HG03565 (cell line): ENCODE results near the gene LAYN.

Experiments
- ATAC-seq: cut with Tn5 transposase; IDR thresholded peaks from one replicate; pipeline ENCODE4 v1.9.1; 2021; ENCODE audit warnings: mild to moderate bottlenecking, moderate library complexity; ENCODE audit not compliant: unreplicated experiment

The LAYN gene, protein sequence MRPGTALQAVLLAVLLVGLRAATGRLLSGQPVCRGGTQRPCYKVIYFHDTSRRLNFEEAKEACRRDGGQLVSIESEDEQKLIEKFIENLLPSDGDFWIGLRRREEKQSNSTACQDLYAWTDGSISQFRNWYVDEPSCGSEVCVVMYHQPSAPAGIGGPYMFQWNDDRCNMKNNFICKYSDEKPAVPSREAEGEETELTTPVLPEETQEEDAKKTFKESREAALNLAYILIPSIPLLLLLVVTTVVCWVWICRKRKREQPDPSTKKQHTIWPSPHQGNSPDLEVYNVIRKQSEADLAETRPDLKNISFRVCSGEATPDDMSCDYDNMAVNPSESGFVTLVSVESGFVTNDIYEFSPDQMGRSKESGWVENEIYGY

DNA sequence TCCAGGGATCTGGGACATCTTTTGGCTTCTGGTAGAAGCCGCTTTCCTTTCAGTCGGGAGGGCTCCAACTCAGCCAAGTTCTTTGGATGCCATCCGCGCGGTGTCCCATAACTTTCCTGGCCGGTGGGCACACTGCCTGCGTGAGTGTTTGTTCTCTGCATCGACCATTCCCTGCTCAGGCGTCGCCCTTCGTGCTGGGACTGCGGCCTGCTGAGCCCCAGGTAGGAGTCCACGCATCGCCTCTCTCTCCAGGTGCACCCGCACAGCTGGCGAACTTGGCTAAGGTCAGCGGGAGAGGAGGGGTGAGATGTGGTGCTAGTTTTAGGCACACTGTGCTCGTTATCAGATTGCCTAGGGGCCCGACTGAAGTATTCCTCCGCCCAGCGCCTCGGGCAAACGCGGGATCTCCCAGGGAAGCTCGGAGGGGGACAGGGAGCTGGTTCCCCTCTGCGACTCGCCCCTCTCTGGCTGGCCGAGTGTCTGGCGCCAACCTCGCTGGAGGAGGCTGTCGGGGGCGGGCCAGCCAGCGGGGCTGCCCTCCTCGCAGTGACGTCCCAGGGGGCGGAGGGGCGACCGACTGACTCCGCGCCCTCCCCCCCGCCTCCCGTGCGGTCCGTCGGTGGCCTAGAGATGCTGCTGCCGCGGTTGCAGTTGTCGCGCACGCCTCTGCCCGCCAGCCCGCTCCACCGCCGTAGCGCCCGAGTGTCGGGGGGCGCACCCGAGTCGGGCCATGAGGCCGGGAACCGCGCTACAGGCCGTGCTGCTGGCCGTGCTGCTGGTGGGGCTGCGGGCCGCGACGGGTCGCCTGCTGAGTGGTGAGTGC is at the start of gene LAYN:
TSS of gene LAYN (plus strand) at position 607 of the 823 bp plus-strand sequence. CDS start at position 731, 124 bp downstream.
- ATAC-seq, result no peak

DNA sequence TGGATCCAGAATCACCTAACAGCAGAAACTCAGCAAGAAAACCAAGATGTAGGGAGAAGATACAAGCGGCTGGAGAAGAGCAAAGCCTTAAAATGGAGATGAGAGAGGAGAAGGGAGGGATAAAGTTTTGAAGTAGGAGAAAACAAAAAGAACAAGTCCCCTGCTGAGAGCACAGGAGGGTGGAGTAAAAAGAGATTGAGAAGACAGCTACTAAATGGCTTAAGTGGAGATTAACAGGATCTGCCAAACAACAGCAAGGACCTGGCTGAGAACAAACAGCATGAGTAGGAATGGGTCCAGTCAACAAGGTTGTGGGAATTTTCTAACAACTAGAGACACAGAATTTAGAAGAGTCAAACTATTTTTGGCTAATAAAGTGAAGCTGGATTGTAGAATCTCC is 46.5 kb upstream of the LAYN start:
- no peak for ATAC-seq

DNA sequence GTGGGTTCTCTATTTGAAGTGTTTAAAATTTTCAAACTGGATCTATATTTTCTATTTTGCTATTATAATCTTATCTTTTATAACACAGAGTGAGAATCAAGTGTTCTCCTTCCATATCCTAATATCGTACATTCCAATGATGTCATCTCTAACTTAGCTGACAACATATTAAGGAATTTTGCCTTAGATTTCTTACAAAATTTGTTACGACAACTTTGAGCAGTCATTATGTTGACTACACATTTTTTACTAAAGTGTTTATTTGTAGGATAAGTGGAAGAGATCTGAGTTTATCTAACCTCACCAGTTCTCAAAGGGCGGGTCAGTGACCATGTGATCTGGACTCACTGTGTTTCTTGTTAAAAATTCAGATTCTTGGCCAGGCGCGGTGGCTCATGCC is 41.0 kb upstream of the LAYN start:
- no peak for ATAC-seq

DNA sequence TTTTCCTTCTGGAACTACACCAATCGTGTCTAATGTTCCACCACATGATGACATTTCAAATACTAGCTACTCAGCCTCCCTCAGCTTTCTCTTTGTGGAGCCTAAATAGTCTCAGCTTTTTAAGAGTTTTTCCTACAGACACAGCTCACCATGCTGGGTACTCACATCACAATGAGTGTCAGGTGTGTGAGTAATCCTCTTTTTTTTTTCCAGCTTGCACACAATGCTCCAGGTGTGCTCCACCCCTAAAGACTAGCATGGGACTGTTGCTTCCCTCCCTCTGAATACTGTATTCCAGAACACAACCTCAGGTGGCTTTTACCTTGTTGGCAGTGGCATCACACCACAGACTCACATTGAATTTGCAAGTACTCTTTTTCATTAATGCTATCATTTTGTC is 40.0 kb upstream of the LAYN start:
- no peak for ATAC-seq

DNA sequence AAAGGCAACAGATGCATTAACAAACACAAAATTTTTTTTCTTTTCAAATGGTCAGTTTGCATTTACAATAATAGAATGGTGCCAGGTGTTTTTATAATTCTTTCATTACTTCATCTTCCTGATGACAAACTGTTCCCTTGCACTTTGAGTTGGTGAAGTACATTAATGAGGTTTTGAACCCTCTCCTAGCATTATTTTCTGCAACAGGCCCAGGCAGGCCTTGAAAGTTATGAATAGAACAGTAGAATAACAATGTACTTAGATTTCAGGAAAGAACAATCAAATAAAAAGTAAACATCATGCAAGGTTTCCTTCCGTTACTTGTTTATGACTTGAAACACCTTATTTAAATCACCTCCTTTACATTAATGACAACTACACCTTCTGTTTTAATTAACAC is 37.9 kb upstream of the LAYN start:
- no peak for ATAC-seq

DNA sequence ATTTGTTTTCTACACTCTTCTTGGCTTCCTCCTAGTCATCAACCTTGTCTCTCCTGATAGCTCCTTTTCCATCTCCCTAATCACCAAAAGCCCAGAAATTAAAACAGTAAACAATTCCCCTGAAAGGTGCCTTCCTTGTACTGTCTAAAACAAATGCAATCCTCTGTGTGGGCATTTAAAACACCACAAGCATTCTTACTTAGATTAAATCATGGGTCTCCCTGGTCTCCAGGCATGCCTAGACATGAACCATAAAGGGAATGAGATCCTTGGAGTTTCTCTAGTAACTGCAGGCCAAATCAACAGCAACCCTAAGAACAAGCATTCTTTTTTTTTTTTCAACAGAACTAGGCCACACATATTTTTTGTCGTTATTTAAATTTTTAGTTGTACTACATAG is 30.2 kb upstream of the LAYN start:
- ATAC-seq, result no peak

DNA sequence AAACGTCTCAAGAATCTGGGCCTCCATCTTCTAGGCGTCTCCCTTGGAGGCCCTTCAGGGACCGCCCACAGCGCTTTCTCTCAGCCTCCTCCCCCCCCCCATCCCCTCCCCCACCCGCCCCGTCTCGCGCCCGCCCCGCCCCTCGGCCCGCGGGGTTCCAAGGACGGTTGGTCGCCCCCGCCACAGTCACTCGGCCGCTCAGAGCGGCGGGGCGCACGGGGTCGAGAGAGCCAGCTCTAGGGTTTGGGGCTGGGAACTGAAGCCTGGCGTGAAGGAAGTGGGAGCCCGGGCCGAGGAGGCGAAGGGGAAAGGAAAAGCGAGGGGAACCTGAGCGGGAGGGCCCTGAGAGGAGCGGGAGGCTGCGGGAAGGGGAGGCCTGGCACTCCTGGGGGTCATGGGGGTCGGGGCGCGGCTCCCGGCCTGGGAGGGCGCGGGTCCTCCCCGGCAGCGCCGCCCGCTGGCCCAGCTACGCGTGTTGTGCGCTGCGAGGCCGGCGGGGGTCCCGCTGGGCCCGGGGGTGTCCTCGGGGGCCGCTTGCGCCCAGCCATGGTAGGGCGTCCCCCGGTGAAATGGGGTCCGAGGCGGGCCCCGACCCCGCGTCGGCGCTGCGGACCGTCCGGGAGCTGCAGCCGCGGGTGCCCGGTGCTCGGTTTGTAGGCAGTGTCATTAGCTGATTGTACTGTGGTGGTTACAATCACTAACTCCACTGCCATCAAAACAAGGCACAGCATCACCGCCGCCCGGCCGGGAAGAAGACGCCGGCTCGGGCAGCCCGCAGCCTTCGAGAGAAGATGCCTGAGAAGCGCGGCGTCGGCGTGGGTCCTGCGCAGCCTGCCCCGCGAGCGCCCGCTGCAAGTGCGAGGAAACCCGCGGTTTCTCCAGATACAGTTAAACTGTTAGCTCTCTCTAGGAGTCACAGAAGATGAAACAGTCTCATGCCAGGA is 28.0 kb upstream of the LAYN start, which contains the start of gene BTG4:
TSS of gene BTG4 (minus strand) at position 91 of the 944 bp plus-strand sequence. CDS start 13,610 bp downstream, outside the sequence.
- ATAC-seq, result no peak

DNA sequence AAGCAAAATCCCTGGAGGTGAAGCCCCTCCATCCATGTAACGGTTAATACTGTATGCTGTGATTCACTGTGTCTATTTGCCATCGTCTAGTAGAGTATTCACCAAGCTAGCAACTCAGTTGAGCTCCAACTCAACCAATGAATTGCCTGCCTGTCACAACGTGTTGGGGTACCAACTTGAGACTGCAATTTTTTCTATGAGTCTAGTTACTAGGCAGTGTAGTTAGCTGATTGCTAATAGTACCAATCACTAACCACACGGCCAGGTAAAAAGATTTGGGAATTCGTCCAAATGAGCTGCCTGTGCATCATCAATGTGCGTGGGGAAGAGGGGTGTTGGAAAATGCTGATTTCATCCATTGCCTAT is 27.3 kb upstream of the LAYN start:
- no peak for ATAC-seq

DNA sequence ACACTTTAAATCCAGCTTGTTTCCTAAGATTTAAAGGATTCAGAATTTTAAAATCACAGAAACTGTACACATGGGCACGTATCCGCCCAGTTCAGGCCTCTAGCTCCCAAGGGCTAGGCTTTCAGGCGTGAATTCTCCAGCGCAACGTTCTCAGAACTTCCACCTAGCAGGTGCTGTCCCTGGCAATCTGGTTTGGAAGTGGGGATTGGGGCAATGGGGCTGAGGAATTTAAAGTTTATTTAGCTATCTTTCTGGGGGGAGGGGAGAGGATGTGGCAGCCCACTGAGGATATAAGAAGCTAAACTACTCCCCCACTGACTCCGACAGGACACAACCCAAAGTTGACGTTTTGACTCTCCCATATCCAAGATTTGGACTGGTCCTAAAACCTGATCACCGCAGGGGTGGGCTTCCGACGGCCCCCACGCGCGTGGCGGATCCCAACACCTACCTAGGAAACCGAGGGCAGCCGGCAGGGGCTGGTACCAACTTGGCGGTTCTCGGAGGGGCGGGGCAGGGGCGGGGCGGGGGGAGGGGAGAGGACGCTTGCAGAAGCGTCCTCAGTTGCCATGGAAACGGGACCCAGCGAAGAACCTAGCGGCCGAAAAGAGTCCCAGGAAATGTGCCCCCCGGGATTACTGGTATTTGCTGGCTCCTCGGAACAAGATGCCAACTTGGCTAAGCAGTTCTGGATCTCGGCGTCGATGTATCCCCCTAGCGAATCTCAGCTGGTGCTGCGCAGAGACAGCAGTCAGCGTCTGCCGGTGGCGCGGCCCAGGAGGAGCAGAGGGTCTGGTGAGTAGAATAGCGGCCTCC is 26.1 kb upstream of the LAYN start, which contains the start of gene HOATZ:
TSS of gene HOATZ (plus strand) at position 563 of the 816 bp plus-strand sequence. CDS start at position 570, 7 bp downstream.
- no peak for ATAC-seq

DNA sequence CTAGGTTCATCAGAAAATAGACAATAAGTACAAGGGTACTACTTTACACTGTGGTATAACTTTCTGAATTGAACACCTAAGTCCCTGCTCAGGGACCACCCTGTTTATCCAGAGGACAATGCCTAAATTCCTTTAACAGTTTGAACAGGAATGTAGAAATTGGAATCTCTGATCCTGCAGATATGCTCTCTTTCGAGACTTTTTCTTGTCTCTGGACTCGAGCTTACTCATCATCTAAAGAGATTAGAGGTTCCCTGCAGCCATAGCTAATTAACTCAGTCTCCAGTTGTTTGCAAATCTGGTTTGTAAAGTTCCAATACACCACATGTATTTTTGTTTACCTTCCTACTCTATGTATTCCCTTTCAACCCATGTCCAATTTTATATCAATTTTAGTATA is 24.9 kb upstream of the LAYN start:
- ATAC-seq, result no peak

DNA sequence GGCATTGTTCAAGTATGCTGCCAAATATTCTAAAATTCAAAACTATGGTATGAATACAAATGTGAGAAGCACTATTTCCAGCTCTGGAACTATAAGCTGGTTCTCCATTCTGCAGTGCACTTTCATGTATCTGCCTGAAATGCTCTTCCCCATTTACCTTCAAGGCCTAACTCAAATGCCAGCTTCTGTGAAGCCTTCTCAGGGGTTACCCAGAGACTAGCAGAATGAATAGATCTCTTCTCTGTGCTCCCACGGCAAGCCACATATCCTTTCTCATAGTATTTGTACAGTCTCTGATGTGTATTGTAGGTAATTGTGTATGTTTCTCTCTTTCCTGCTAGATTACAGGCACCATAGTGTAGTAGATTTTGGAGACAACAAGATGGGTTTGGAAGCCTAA is 21.9 kb upstream of the LAYN start:
- no peak for ATAC-seq

DNA sequence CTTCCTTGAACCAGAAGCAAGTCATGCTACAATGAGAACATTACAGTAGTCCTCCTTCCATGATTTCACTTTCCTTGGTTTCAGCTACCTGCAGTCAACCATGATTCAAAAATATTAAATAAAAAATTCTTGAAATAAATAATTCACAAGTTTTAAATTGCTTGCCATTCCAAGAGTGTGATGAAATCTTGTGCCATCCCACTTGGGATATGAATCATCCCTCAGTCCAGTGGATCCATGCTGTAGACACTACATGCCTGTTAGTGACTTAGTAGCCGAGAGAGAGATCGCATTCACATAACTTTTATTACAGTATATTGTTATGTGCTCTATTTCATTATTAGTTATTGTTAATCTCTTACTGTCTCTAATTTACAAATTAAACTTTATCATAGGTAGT is 20.0 kb upstream of the LAYN start:
- no peak for ATAC-seq

DNA sequence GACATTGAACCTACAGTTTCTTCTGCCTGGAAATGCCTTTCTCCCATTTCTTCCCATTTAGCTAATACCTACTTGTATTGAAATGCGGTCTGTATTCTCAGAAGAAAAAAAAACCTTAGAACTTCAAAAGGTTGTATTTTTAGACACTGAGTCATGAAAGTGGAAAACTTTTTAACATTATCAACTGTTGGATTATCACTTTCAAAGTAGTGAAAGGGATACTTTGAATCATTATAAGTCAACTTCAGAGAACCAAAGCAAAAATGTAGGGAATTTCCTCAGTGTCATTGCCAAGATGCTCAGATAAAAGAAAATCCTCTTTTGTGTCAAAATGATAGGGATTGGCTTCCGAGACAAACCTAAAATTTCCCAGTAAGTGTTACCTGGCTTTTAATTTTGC is 19.4 kb upstream of the LAYN start:
- no peak for ATAC-seq

DNA sequence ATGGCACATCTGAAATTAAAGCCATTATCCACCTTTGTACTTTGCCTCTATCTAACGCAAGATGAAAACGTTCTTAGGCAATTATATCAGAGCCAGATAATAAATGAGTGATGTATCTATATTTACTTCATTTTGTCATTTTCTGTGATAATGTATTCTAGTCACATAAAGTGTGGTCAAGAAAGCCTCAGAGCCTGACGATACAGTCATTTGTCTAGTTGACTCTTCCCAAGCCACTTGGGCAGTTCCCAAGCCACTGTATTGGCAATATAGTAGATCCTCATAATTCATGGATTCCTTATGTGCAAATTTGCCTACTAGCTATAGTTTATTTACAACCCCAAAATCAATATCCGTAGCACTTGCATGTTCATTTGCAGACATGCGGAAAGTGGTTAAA is 18.1 kb upstream of the LAYN start:
- ATAC-seq, result no peak

DNA sequence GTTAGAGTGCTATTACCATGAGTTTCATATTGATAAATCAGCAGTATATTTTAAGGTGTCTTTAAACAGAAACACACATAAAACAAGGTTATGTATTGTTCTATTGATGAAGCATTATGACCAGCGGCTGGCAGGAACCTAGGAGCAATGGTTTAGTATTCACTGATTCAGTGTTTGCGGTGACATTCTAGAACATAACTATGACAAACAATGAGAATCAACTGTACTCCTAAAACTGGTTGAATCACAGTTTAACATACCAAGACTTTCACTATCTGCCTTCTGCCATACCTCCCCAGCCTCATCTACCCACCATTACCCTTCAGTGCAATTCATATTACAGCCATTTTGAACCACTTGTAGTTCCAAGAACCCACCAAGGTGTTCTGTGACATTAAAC is 17.2 kb upstream of the LAYN start:
- no peak for ATAC-seq

DNA sequence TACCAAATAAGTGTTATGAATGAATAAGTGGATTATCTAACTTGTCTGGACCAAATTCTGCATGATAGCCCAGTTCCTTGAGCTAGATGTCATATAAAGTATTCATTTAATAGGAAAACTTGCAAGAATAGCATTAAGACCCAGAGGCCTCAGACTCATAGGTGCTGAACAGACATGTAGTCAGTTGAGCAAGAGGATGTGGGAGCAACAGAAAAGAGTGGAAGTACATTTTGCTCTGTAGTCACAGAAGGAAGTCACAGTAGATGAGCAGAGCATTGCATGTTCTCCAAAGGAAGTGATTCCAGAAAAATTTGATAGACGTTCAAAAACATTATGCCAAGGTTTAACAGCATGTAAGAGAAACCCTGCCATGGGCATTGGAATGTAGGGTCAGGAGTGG is 16.5 kb upstream of the LAYN start:
- ATAC-seq, result no peak

DNA sequence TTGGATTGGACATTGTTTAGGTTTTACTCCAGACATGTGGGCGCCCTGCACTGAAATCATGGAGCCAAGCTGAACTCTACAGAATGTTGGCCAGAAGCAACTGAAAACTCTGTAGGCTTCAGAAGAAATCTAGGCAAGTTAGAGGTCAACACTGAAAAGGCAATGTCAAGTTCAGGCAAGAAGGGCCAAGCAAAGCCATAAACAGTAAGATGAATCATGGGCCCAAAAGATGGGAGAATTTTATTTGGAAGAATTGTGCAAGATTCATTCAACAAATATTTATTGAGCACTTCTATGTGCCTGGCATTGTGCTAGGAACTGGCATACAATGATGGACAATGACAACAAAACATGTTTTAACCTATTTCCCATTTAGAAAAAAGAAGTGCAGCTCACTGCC is 15.1 kb upstream of the LAYN start:
- no peak for ATAC-seq

DNA sequence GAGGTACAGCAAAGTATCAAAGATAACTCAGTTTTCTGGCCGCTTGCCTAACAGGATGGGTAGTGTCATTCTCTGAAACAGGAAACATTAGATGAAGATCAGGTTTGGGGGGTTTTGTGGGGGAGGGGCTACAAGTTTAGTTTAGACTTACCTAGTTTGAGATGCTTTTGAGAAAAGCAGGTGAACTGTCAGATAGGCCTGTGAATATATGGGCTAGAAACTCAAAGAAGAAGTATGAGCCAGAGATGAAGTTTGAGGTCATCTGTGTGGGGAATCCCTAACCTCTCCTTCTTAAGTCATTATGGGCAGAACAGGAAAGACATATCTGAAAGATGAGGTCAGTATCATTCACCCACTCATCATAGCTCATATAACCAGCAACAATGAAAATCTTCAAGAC is 14.0 kb upstream of the LAYN start:
- no peak for ATAC-seq

DNA sequence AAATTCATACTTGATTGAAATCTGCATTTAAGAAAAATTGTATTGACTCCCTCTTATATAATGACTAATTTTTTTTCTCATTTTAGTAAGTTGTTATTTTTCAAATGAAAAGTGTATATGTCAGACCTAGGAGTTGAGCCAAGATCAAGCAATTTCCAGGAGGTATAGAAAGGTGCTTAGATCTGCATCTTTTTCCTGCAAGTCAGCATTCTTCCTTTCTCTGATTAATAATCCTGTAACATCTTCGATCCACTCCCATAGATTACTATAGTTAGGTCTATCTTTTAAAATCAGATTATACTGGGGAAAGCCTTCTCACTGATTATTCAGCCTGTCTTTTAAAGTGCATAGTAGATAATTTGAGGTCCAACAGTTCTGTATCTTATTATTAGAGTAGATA is 13.2 kb upstream of the LAYN start:
- ATAC-seq, result no peak

DNA sequence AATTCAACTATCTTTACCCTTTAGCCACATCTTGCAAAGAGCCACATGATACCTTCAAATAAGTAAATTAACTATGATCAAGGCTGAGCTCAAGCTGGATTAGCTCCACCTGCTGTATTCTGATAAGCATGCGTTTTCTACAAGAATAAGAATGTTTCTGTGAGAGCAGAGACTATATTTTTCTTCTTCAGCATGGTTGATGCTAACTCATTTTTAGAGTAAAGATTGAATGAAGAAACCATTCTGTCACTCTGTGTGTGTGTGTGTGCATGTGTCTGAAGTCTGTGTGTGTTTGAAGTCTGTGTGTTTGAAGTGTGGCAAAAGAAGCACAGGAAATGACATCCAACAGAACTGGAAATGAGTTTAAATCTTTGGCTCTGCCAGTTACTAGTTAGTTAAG is 12.0 kb upstream of the LAYN start:
- ATAC-seq, result no peak
